Fibroblast of the aortic adventitia (primary cell): ENCODE data around the gene OR5T1. TPM values are rescaled to one million over a fixed set of nuclear protein-coding genes. Genes with fewer than 3 reads are reported as not detected.

ENCODE experiments used
- DNase-seq: peaks from one replicate; pipeline ENCODE4 v3.0.0-alpha.2; 2010; ENCODE audit warnings: low read depth
- H3K4me3 ChIP-seq: 2 replicates; pipeline ENCODE4 v1.5.1; 2011; ENCODE audit warnings: low read depth, mild to moderate bottlenecking, control low read depth, low read length, moderate library complexity
- total RNA-seq: library from RNA; depleted of rRNA; stranded (reverse); fragments of >200 nt; gene quantifications from 2 replicates; pipeline ENCODE4 v1.2.3, GENCODE V29; 2012; ENCODE audit warnings: low replicate concordance
- TF ChIP-seq, protein P1 (sequence below): IDR thresholded peaks from 2 replicates; pipeline ENCODE4 v1.5.1; 2011; ENCODE audit warnings: mild to moderate bottlenecking, low read length, control low read depth, inconsistent platforms; ENCODE audit not compliant: insufficient read depth

OR5T1 gene
- not detected in 2 replicates for total RNA-seq

DNA sequence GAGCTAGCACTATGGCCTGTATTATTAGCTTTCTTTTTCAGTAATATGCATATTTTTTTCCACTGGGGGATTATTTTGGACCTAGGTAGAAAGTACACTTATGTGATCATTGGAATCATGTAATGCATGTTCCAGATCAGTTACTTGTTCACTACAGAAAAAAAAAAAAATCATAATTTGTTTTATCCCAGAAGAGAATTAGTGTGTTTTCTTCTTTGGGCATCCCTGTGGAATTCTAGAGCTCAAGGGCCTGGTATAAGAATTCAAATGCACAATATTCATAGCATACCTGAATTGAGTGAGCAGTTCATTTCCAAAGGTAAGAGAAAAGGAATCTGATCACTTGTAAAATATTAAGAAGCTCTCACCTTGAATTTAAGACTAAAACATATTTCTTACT lies at the start of gene OR5T1:
Gene OR5T1, plus strand, starts transcription at position 301 of the 400 bp plus-strand sequence. CDS start 1,485 bp downstream, outside the sequence.
- TF ChIP-seq, protein P1, sequence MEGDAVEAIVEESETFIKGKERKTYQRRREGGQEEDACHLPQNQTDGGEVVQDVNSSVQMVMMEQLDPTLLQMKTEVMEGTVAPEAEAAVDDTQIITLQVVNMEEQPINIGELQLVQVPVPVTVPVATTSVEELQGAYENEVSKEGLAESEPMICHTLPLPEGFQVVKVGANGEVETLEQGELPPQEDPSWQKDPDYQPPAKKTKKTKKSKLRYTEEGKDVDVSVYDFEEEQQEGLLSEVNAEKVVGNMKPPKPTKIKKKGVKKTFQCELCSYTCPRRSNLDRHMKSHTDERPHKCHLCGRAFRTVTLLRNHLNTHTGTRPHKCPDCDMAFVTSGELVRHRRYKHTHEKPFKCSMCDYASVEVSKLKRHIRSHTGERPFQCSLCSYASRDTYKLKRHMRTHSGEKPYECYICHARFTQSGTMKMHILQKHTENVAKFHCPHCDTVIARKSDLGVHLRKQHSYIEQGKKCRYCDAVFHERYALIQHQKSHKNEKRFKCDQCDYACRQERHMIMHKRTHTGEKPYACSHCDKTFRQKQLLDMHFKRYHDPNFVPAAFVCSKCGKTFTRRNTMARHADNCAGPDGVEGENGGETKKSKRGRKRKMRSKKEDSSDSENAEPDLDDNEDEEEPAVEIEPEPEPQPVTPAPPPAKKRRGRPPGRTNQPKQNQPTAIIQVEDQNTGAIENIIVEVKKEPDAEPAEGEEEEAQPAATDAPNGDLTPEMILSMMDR, result no peak
- no peak within 1 kb of the TSS for H3K4me3 ChIP-seq
- no peak for DNase-seq

DNA sequence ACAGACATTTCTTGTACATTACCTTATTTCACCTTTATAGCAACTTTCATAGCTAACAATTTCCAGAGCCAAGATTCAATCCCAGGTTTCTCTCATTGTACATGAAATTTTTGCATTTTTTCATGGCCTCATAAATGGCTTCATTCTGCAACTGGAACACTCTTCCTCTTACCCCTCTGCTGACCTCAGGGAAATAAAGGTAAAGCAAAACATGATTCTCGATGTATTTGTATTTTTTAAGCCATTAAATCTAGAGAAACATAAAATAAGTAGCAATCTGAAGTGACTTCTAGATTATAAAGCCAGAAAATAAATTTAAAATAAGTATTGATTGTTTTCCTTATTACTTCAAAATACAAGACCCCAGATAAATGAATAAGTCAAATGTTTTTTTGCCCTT lies 39.8 kb upstream of the OR5T1 start, which contains the start of gene OR5T2:
Gene OR5T2, minus strand, starts transcription at position 101 of the 400 bp plus-strand sequence. CDS start 1,193 bp downstream, outside the sequence.
- TF ChIP-seq, protein P1, result no peak
- H3K4me3 ChIP-seq, result no peak within 1 kb of the TSS
- DNase-seq, result no peak

DNA sequence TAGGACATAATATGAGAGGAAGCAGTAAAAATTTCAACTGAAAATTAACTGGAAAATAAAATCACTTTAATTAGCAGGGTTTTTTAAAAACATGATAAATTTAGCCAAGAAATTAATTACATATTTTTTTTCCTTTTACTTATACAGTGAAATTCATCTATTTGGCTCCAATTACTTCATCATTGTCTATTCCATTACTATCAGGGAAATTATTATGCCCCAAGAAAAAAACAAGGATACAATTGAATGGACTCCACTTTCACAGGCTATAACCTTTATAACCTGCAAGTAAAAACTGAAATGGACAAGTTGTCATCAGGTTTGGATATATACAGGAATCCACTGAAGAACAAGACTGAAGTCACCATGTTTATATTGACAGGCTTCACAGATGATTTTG lies 22.0 kb upstream of the OR5T1 start, which contains the start of gene OR5T3:
Gene OR5T3, plus strand, starts transcription at position 301 of the 400 bp plus-strand sequence. Its CDS starts 0 bp downstream, at position 301.
- no peak within 1 kb of the TSS for H3K4me3 ChIP-seq
- DNase-seq, result no peak
- TF ChIP-seq, protein P1, result no peak

DNA sequence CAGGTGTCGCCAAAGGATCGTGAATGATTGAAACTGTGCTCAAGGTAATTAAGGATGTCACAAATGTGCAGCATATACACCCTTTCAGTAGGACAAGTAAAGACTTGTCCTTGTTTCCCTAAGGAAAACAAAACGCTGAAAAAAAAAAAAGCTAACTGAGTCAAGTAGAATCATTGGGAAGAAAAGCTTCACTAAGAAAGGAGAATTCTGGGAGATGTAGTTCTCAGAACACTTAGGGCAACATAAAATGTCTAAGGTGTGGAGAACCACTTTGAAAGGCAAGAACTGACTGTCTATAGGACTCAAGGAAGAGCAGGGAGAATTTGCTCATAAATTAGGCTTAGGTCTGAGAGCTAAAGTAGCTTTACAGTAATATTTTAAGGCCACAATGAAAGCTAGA lies 2.9 kb upstream of the OR5T1 start:
- TF ChIP-seq, protein P1, result no peak
- DNase-seq, result no peak
- H3K4me3 ChIP-seq, result no peak overlapping the region

DNA sequence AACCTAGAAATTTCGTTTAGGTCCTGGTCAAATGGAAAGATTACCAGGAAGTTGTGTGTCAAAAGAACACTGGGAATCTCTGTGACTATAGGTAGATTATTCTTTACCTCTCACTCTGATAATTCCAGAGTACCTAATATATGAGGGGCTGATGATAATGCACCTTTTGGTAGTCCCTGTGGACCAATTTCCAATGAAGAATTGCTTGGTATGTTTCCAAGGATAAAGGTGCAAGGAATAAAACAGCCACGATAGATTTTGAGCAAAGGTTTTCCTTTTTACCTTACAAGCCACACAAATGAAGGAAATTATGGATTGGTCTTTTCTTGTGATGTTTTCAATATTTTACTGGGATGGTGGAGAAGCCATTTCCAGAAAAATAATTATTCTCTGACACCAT lies 18.2 kb downstream of the OR5T1 start, which contains the start of gene OR8H1:
Gene OR8H1, minus strand, starts transcription at position 101 of the 400 bp plus-strand sequence. CDS start 1,192 bp downstream, outside the sequence.
- DNase-seq, result no peak
- no peak within 1 kb of the TSS for H3K4me3 ChIP-seq
- TF ChIP-seq, protein P1, result no peak

DNA sequence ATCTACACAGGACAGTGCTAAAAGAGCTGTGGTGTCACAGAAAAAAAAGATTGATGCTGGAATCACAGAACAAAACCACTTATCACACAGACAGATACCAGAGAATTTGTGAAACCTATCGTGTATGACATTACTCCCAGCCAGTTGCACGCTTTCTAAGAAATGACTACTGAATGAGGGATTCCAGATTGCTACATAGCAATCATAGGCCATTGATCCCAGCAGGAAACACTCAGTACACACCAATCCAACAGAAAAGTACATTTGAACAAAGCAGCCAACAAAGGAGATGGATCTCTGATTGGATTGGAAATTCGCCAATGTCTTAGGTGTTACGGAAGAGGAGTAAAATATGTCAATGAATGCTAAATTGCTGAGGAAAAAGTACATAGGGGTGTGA lies 22.9 kb downstream of the OR5T1 start:
- TF ChIP-seq, protein P1, result no peak

DNA sequence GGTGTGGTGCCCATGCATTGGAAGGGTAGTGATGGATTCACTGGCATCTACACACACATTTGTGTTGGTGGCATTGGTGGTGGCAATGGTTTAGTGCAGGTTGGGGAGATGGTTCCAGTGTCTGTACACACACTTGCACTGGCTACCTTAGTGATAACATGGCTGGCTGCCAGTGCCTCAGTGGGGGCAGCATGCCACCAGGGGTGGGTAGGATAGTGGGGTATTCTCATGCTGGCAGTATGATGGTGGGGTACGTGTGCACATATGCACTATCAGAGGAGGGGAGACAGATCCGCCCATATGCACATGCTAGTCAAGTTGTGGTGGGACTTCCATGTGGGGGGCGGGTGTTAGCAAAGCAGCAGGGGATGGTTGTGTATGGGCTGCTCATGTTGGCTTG lies 33.9 kb downstream of the OR5T1 start:
- TF ChIP-seq, protein P1, result no peak
- no peak for DNase-seq
- H3K4me3 ChIP-seq, result no peak overlapping the region

More for the DNA sequence above, 22.9 kb downstream of the OR5T1 start:
- DNase-seq, result no peak
- no peak overlapping the region for H3K4me3 ChIP-seq
